K562 (cell line): ENCODE results near the gene CA7. TPM values are rescaled to one million over a fixed set of nuclear protein-coding genes. Genes with fewer than 3 reads are reported as not detected.

Source experiments
- DPF2 ChIP-seq: fragments of 450-650 bp; IDR thresholded peaks from 2 replicates; pipeline ENCODE4 v1.6.1; 2016
- MEIS2 ChIP-seq: fragments of 450-650 bp; IDR thresholded peaks from 2 replicates; pipeline ENCODE4 v1.6.1; 2014; ENCODE audit warnings: mild to moderate bottlenecking; ENCODE audit not compliant: partially characterized antibody
- MXI1 ChIP-seq: IDR thresholded peaks from 2 replicates; pipeline ENCODE4 v1.6.1; 2011; ENCODE audit warnings: low read depth, mild to moderate bottlenecking, improper control_type of control experiment, low read length
- NBN ChIP-seq: fragments of 450-650 bp; IDR thresholded peaks from 2 replicates; pipeline ENCODE4 v1.6.1; 2016; ENCODE audit warnings: low read depth, mild to moderate bottlenecking
- PHF8 ChIP-seq: fragments of 200-600 bp; sonication (generic); IDR thresholded peaks from 2 replicates; pipeline ENCODE4 v1.6.1; 2012; ENCODE audit warnings: mixed run types, mild to moderate bottlenecking, inconsistent platforms, low read length, moderate library complexity, borderline replicate concordance
- RBBP5 ChIP-seq: fragments of 200-600 bp; sonication (generic); IDR thresholded peaks from 2 replicates; pipeline ENCODE4 v1.6.1; 2012; ENCODE audit warnings: borderline replicate concordance, mild to moderate bottlenecking, low read length, control low read depth, inconsistent platforms; ENCODE audit not compliant: insufficient read depth, poor library complexity, severe bottlenecking
- SMAD4 ChIP-seq: fragments of 250-450 bp; sonication (Bioruptor Pico); conservative IDR thresholded peaks from 2 replicates; pipeline ENCODE4 v1.8.0; 2021; ENCODE audit warnings: inconsistent platforms, mild to moderate bottlenecking, moderate library complexity
- SP2 ChIP-seq: IDR thresholded peaks from 2 replicates; pipeline ENCODE4 v1.6.1; 2011; ENCODE audit warnings: mild to moderate bottlenecking, low read depth, low read length, moderate library complexity; ENCODE audit not compliant: poor library complexity, severe bottlenecking; ENCODE audit errors: extremely low read depth
- polyA plus RNA-seq, 8 experiments: library from polyadenylated mRNA; depleted of rRNA in 4 of 8; stranded (reverse) in 5 of 8; unstranded in 3 of 8; fragments of >200 nt; fragmentation: Nextera tagmentation in 2 of 8; fragmentation: Illumina TruSeq in 1 of 8; extraction: Ambion mirVana in 2 of 8; extraction: Trizol in 1 of 8; gene quantifications; 2 replicates each; pipeline versions ENCODE4 v1.2.1 to v1.2.3, GENCODE V29; 2011 to 2014; ENCODE audit warnings: inconsistent platforms in 1 of 8, missing spikeins in 1 of 8
- total RNA-seq, 7 experiments: library from RNA; depleted of rRNA in 6 of 7; stranded (reverse); fragments of >200 nt in 6 of 7; fragmentation: Illumina TruSeq in 2 of 7; extraction: Trizol in 2 of 7; gene quantifications; 2 replicates each; pipeline versions ENCODE4 v1.2.1 to v1.2.3, GENCODE V29; 2011 to 2021; ENCODE audit warnings: low replicate concordance in 1 of 7
- TF ChIP-seq, protein P1 (sequence below): sonication (generic); formaldehyde crosslinking; IDR thresholded peaks from 2 replicates; pipeline ENCODE4 v1.8.1; 2023; ENCODE audit warnings: mild to moderate bottlenecking, missing genetic modification reagents
- TF ChIP-seq, protein P2 (sequence below): fragments of 250-450 bp; sonication (Bioruptor Pico); IDR thresholded peaks from 2 replicates; pipeline ENCODE4 v1.4.0; 2020; ENCODE audit warnings: mild to moderate bottlenecking, moderate library complexity, borderline replicate concordance
- TF ChIP-seq, protein P3 (sequence below): fragments of 450-650 bp; IDR thresholded peaks from 2 replicates; pipeline ENCODE4 v1.6.1; 2016; ENCODE audit warnings: antibody characterized with exemption
- TF ChIP-seq, protein P4 (sequence below): sonication (generic); formaldehyde crosslinking; IDR thresholded peaks from 2 replicates; pipeline ENCODE4 v1.8.0; 2022; ENCODE audit warnings: mild to moderate bottlenecking, missing genetic modification reagents
- TF ChIP-seq, protein P5 (sequence below): fragments of 450-650 bp; IDR thresholded peaks from 2 replicates; pipeline ENCODE4 v1.6.1; 2016

The CA7 gene
- total and polyA plus RNA-seq, 9 of the 15 experiments (the other 6 are each of a cell fraction or from before 2014, with no cell fraction given) = 0.03 to 0.07 (median 0.05) TPM; not detected in 5

DNA sequence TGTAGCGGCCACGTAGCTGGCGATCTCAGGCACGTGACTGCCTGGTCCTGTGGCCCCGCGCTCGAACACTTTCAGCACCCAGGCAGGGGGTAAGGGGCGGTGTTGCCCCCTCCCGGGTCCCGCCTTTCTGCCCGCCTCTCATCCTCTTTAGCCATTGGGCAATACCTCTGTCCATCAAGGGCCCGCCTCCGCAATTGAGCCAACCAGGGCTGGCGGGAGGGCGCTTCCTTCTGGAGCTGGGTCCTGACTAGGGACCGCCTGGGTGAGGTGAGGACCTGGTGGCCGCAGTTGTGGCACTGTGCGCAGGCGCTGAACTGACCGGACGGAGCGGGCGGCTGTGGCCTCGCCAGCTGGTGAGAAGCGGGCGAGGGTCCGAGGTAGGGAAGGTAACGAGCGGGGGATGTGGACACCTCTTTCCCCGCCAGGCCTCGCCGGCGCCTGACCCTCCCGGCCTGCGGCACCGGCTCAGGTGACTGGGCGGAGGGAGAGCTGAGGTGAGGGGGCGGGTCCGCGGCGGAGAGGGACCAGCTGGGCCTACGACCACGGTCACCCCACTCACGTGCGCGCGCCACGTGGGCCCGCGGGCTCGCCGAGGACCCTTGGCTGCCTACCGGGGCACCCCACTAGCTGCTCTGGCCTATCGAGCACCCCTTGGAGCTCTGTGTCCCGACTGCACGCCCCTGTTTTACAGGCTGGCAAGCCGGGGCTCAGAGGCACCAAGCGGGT is 36.2 kb downstream of the CA7 start, which contains the start of gene PDP2 (continued):
- TF ChIP-seq, protein P1, sequence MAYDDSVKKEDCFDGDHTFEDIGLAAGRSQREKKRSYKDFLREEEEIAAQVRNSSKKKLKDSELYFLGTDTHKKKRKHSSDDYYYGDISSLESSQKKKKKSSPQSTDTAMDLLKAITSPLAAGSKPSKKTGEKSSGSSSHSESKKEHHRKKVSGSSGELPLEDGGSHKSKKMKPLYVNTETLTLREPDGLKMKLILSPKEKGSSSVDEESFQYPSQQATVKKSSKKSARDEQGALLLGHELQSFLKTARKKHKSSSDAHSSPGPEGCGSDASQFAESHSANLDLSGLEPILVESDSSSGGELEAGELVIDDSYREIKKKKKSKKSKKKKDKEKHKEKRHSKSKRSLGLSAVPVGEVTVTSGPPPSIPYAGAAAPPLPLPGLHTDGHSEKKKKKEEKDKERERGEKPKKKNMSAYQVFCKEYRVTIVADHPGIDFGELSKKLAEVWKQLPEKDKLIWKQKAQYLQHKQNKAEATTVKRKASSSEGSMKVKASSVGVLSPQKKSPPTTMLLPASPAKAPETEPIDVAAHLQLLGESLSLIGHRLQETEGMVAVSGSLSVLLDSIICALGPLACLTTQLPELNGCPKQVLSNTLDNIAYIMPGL (CRISPR knock-in tag) = no peak
- TF ChIP-seq SP2 = peak; percentile 92
- TF ChIP-seq, protein P2, sequence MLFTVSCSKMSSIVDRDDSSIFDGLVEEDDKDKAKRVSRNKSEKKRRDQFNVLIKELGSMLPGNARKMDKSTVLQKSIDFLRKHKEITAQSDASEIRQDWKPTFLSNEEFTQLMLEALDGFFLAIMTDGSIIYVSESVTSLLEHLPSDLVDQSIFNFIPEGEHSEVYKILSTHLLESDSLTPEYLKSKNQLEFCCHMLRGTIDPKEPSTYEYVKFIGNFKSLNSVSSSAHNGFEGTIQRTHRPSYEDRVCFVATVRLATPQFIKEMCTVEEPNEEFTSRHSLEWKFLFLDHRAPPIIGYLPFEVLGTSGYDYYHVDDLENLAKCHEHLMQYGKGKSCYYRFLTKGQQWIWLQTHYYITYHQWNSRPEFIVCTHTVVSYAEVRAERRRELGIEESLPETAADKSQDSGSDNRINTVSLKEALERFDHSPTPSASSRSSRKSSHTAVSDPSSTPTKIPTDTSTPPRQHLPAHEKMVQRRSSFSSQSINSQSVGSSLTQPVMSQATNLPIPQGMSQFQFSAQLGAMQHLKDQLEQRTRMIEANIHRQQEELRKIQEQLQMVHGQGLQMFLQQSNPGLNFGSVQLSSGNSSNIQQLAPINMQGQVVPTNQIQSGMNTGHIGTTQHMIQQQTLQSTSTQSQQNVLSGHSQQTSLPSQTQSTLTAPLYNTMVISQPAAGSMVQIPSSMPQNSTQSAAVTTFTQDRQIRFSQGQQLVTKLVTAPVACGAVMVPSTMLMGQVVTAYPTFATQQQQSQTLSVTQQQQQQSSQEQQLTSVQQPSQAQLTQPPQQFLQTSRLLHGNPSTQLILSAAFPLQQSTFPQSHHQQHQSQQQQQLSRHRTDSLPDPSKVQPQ (CRISPR knock-in tag) = peak; percentile 70; the same call in 1 of the 2 replicates
- TF ChIP-seq SMAD4 = peak; percentile 32; the same call in 1 of the 2 replicates
- TF ChIP-seq, protein P3, sequence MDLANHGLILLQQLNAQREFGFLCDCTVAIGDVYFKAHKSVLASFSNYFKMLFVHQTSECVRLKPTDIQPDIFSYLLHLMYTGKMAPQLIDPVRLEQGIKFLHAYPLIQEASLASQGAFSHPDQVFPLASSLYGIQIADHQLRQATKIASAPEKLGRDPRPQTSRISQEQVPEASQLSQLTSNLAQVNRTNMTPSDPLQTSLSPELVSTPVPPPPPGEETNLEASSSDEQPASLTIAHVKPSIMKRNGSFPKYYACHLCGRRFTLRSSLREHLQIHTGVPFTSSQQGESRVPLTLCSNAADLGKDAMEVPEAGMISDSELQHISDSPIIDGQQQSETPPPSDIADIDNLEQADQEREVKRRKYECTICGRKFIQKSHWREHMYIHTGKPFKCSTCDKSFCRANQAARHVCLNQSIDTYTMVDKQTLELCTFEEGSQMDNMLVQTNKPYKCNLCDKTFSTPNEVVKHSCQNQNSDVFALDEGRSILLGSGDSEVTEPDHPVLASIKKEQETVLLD = peak; percentile 27; the same call in 1 of the 2 replicates
- TF ChIP-seq, protein P4, sequence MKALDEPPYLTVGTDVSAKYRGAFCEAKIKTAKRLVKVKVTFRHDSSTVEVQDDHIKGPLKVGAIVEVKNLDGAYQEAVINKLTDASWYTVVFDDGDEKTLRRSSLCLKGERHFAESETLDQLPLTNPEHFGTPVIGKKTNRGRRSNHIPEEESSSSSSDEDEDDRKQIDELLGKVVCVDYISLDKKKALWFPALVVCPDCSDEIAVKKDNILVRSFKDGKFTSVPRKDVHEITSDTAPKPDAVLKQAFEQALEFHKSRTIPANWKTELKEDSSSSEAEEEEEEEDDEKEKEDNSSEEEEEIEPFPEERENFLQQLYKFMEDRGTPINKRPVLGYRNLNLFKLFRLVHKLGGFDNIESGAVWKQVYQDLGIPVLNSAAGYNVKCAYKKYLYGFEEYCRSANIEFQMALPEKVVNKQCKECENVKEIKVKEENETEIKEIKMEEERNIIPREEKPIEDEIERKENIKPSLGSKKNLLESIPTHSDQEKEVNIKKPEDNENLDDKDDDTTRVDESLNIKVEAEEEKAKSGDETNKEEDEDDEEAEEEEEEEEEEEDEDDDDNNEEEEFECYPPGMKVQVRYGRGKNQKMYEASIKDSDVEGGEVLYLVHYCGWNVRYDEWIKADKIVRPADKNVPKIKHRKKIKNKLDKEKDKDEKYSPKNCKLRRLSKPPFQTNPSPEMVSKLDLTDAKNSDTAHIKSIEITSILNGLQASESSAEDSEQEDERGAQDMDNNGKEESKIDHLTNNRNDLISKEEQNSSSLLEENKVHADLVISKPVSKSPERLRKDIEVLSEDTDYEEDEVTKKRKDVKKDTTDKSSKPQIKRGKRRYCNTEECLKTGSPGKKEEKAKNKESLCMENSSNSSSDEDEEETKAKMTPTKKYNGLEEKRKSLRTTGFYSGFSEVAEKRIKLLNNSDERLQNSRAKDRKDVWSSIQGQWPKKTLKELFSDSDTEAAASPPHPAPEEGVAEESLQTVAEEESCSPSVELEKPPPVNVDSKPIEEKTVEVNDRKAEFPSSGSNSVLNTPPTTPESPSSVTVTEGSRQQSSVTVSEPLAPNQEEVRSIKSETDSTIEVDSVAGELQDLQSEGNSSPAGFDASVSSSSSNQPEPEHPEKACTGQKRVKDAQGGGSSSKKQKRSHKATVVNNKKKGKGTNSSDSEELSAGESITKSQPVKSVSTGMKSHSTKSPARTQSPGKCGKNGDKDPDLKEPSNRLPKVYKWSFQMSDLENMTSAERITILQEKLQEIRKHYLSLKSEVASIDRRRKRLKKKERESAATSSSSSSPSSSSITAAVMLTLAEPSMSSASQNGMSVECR = peak; percentile 85; the same call in 1 of the 2 replicates
- peak; percentile 28; the same call in 1 of the 2 replicates for TF ChIP-seq NBN
- peak; percentile 51 for TF ChIP-seq RBBP5
- TF ChIP-seq, protein P5, sequence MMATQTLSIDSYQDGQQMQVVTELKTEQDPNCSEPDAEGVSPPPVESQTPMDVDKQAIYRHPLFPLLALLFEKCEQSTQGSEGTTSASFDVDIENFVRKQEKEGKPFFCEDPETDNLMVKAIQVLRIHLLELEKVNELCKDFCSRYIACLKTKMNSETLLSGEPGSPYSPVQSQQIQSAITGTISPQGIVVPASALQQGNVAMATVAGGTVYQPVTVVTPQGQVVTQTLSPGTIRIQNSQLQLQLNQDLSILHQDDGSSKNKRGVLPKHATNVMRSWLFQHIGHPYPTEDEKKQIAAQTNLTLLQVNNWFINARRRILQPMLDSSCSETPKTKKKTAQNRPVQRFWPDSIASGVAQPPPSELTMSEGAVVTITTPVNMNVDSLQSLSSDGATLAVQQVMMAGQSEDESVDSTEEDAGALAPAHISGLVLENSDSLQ = peak; percentile 100
- TF ChIP-seq MEIS2 = peak; percentile 33
- TF ChIP-seq DPF2 = no peak
- peak; percentile 77; the same call in 1 of the 2 replicates for TF ChIP-seq PHF8
- TF ChIP-seq MXI1 = peak; percentile 65; the same call in 1 of the 2 replicates
